Activated CD8-positive, alpha-beta memory T cell treated with anti-CD3 and anti-CD28 coated beads, Interleukin-2, amount 50 U/mL, for 48 hours (primary cell): ENCODE measurements around the gene TRMT44.
"Not testable (repeated sequence)": the region's sequence is repeated elsewhere in the genome, so short reads cannot be mapped to it uniquely, and the experiment has no call there.

ENCODE experiments used
- DNase-seq: peaks from one replicate; pipeline ENCODE4 v3.0.0-alpha.2; 2020

TRMT44 gene

DNA sequence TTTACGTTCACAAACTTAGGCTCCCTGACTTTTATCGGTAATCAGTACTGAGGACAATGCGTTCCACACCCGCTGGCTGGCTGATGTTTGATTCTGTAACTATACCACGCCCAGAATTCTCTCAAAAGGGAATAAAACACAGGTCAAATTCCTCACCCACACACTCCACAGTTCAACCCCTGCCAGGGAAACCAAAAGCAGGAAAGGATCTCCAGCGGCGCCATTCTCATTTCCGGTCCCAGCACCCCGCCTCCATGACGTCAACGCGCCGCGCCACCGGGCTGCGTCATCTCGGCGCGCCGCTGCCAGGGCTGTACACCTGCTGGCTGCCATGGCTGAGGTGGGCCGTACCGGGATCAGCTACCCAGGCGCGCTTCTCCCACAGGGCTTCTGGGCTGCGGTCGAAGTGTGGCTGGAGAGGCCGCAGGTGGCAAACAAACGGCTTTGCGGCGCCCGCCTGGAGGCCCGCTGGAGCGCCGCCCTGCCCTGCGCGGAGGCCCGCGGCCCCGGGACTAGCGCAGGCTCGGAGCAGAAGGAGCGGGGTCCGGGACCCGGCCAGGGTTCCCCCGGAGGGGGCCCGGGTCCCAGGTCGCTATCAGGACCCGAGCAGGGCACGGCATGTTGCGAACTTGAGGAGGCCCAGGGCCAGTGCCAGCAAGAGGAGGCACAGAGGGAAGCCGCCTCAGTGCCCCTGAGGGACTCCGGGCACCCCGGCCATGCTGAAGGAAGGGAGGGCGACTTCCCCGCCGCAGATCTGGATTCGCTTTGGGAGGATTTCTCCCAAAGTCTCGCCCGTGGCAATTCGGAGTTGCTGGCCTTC is at the start of gene TRMT44, which contains the start of gene ACOX3:
TRMT44 (plus strand) TSS at position 286 of the 820 bp plus-strand sequence; CDS start at position 332, 46 bp downstream.
ACOX3 (minus strand) TSS at position 232 of the 820 bp plus-strand sequence. CDS start 24,202 bp downstream, outside the sequence.
- DNase-seq = peak; percentile 100

- no peak for DNase-seq
These were observed 49.5 kb upstream of the TRMT44 start for GRCh38 chr4:8391071-8391470.

- DNase-seq = no peak
These were observed 48.6 kb upstream of the TRMT44 start for GRCh38 chr4:8391972-8392371.

DNA sequence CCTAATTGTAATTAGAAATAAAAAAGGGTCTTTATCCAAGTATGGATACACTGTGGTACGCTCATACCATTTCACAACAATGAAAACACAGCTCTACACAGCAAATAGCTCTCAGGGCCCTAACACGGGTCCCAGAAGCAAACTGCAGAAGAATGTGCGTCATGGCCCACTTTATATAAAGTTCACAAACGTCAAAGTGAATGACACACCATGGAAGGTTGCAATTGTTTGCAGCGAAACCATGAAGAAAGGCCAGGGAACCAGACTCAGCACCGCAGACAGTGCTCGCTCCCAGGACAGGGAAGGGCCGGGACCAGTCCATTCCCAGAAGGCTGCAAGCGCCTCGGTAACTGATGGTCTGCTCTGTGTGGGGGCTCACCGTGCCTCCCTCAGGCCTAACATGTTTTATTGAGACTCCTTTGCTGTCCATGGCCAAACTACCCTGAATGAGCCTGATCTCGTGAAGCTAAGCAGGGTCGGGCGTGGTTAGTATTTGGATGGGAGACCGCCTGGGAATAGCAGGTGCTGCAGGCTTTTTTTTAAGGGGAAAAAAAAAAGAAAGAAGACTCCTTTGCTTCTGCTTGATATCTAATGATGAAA is 47.9 kb upstream of the TRMT44 start:
- DNase-seq = no peak

- DNase-seq = no peak
These were observed 47.0 kb upstream of the TRMT44 start for GRCh38 chr4:8393593-8394038.

DNA sequence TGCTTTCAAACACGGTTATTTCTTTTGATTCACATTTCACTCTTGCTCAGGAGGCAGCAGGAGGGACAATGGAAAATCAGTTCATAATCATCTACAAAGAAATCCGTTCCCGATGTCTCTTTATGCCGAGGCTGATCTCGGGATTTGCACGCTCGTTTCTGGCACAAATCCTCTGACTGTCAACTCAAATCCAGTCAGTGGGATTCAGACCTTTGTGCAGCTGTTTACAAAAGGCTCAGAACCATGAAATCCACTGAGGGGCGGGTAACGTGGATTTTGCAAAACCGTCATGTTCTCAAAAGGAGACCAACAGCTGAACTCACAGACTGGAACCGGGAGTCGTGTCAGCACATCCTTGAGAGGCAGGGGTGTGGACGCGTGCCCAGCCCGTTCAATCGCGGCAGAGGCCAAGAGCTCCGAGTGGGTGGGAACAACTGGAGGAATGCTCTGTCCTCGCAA is 46.5 kb upstream of the TRMT44 start:
- no peak for DNase-seq

- no peak for DNase-seq
These were observed 45.8 kb upstream of the TRMT44 start for GRCh38 chr4:8394806-8395205.

DNA sequence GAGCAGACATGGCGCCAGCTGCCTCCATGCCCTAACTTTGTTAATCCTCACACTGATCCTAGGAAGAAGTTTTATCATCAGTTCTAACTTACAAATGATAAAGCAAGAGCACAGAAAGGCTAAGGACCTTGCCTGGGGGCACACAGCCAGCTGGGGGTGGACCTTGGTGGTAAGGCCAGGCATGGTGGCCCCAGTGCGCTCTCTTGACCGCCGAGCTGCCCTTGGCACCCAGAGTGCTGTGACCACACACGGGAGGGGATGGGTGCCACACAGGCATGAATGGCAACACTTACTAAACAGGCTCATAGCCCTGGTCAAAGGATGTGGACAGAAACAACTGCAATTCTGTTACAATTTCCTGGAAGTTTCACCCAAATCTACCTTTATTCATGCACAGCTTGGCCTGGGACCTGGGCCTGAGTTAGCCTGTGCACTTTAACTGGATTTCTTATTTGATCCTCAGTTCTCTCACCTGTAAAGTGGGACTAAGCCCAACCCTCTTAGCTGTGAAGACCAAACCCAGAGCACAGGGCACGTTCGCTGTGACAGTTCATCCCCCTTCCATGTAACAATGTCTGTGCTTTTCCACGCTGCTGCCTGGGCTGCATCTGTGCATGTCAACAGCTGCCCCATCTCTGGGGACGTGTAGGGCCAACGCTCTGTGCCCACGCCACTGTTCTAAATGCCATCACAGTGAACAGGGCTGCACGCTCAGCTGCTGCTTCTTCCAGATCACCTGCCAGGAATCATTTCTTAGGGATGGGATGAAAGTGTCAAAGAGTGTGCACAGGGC is 44.9 kb upstream of the TRMT44 start:
- DNase-seq = no peak

- no peak for DNase-seq
These were observed 43.7 kb upstream of the TRMT44 start for GRCh38 chr4:8396762-8397406.

- DNase-seq = no peak
These were observed 42.2 kb upstream of the TRMT44 start for GRCh38 chr4:8398347-8398746.

DNA sequence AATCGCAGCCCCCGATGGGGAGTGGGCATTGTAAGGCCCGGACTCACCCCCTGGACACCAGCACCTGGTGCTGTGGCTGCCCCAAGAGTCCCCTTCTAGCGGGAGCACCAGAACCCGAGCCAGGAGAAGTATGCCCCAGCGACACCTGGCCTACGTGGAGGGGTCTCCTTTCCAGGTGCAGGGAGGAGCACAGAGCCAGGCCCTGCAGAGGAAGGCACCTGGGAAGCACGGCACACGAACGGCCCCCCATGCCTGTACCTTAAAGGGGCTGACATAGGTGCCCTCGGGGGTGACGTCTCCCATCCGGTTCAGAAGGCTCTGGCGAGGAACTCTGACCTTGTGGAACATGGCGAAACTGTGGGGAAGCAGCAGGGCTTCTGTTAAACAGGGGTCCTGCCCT is 41.3 kb upstream of the TRMT44 start:
- no peak for DNase-seq

- no peak for DNase-seq
These were observed 39.8 kb upstream of the TRMT44 start for GRCh38 chr4:8400632-8401325.

GRCh38 chr4:8401665-8402064 is 38.9 kb upstream of the TRMT44 start:
- DNase-seq = no peak

DNA sequence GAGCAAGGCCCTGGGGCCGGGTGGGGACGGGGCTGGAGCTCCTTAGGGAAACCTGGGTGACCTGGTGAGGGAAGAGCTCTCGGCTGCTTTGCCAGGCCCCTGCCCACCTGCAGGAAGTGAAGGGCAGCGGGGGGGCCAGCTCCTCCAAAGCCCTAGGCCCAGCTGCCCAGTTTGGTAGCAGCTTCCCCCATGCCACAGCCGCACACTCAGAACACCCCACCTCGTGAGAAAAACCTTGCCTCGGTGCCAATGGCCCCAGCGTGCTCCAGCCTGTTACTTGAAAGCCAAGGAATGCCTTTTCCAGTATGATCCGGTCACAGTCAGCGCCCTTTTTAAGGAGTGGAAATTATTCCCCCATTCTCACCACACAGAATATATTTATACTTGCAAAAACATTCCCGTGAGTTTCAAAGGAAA is 38.4 kb upstream of the TRMT44 start:
- no peak for DNase-seq

GRCh38 chr4:8402640-8403039 is 37.9 kb upstream of the TRMT44 start:
- no peak for DNase-seq

DNA sequence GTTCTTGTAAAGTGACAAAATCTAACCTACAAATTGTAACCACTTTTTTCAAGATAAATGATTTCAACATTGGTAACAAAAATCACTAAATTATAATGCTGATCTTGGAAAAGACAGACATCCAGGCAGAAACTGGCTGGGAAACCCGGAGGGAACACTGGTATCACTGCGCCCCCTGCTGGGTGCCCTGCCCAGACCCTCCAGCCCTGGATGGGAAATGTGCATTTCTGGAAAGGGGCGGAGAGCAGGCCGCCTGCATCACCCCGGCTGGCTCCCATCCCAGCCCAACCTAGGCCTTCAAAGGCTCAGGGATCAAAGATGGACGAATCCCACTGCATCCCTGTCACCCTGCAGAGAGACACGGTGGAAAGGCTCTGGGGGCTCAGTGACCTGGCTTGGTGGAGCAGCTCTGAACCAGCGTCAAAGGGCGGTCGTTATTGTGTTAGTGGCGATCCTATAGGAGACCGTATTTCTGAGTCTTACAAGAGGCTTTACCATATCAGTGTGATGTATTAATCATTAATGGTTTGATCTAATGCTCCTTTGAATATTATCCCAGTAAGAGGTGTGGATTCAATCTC is 37.3 kb upstream of the TRMT44 start:
- DNase-seq = peak; percentile 82

DNA sequence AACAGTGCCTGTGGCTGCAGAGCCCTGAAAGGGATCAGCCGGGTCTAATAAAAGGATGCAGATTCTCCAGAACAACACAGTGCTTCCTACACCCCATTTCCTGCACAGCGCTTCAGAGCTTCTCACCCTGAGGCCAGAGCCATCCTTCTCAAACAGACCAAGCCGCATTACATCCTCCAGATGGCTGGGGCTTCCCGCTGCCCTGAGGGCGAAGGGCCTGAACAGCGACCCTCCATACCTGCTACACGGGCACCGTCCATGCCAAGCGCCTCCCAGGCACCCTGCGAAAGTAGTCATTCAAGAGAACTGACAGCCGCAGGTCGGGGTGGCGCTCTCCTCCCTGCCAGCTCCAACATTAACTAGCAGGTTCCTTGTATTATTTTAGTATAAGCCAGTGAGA is 36.6 kb upstream of the TRMT44 start:
- no peak for DNase-seq

GRCh38 chr4:8404791-8405515 is 35.6 kb upstream of the TRMT44 start:
- no peak for DNase-seq

- DNase-seq = no peak
These were observed 35.1 kb upstream of the TRMT44 start for GRCh38 chr4:8405516-8405875.

DNA sequence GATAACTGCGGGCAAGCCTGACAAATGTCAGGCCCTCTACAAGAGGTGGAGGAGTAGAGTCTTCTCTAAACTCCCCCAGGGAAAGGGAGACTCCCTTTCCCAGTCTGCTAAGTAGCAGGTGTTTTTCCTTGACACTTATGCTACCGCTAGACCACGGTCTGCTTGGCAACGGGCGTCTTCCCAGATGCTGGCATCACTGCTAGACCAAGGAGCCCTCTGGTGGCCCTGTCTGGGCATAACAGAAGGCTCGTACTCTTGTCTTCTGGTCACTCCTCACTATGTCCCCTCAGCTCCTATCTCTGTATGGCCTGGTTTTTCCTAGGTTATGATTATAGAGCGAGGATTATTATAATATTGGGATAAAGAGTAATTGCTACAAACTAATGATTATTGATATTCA is 33.7 kb upstream of the TRMT44 start:
- DNase-seq = not testable (repeated sequence)

- no peak for DNase-seq
These were observed 33.3 kb upstream of the TRMT44 start for GRCh38 chr4:8407316-8407715.
